Lower lobe of right lung (tissue), 2 donors: ENCODE results near the gene SLITRK5. TPM values are rescaled to one million over a fixed set of nuclear protein-coding genes. Genes with fewer than 3 reads are reported as not detected.

Experiments
- ATAC-seq, 2 donors: fragments of 200-7000 bp; cut with Tn5 transposase; one replicate each; pipeline ENCODE4 v1.9.1; 2020 to 2022; ENCODE audit warnings: mild to moderate bottlenecking in 2 of 2, moderate library complexity in 2 of 2
- DNase-seq: peaks from one replicate; pipeline ENCODE4 v3.0.0-alpha.2; 2020
- H3K27ac ChIP-seq: fragments of 200-600 bp; one replicate; pipeline ENCODE4 v1.8.0; 2022
- H3K27me3 ChIP-seq: fragments of 200-600 bp; one replicate; pipeline ENCODE4 v1.8.0; 2022; ENCODE audit warnings: low read depth
- H3K36me3 ChIP-seq: fragments of 200-600 bp; one replicate; pipeline ENCODE4 v1.8.0; 2022; ENCODE audit warnings: mild to moderate bottlenecking
- H3K4me1 ChIP-seq: fragments of 200-600 bp; one replicate; pipeline ENCODE4 v1.8.0; 2022
- H3K4me3 ChIP-seq: fragments of 200-600 bp; one replicate; pipeline ENCODE4 v1.8.0; 2022; ENCODE audit warnings: mild to moderate bottlenecking
- H3K9me3 ChIP-seq: fragments of 200-600 bp; one replicate; pipeline ENCODE4 v1.8.0; 2022
- intact Hi-C: fragments of 100-400 bp; cut with DNase I; formaldehyde crosslinking; loops from one replicate; pipeline ENCODE4 v1.11.0; 2022
- total RNA-seq: library from RNA; stranded (reverse); fragmentation: NEBNext Ultra II Directional; extraction: Animal tissue kit (Norgen Biotek cat#: 25700); gene quantifications from one replicate; pipeline ENCODE4 v1.2.1, GENCODE V29; 2021
- TF ChIP-seq, protein P1 (sequence below): fragments of 200-600 bp; IDR thresholded peaks from one replicate; pipeline ENCODE4 v1.8.0; 2022; ENCODE audit warnings: antibody characterized with exemption, mild to moderate bottlenecking
- donor health status: DM: no; HTN: yes; CAD: no; lungs with severe emphysema.

SLITRK5 gene
- total RNA-seq, 1 donor from 2014 or later: 0.24 TPM

DNA sequence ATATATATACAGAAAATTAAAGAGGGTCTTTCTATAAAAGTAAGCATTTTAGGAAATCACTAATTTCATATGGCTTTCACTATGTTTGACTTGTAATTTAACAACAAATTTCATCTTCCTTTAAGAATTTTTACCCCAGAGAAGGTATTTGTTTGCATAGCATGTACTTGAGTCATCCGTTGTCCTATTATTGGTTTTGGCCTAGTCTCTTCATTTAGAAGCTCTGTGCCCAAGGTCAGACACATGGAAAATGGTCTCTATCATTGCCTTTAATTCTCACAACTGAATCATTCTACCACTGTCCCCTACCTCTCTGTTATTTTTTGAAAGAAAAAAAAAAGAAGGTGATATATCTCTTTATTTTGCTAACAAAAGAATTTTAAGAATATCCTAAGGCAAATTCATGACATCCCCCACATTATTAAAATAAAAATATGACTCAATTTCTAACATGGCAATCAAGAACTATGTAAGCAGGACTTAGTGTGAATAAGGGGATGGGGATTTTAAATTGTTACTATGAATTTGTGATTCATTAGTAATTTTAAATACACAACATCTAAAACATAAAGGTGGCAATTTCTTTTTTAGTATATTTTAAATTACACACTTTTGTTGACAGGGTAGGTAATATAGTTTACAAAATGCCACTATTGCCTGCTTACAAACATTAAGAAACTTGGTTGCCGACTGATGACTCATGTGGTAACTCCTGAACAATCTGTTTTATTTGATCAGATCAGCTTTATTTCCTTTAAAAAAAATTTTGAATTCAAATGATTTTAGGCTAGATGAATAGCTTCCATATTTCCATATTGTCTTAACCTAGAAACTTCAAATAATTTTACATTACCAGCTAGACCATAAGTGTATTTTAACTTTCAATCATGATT lies 13.9 kb downstream of the SLITRK5 start:
- intact Hi-C loops: no loop called here
- no peaks in the 10 kb centered on the region for H3K9me3 ChIP-seq
- no peak for DNase-seq
- H3K27me3 ChIP-seq: no peaks in the 10 kb centered on the region
- H3K36me3 ChIP-seq: no peaks in the 10 kb centered on the region
- H3K27ac ChIP-seq: no peak overlapping the region
- ATAC-seq: no peak
- TF ChIP-seq, protein P1, sequence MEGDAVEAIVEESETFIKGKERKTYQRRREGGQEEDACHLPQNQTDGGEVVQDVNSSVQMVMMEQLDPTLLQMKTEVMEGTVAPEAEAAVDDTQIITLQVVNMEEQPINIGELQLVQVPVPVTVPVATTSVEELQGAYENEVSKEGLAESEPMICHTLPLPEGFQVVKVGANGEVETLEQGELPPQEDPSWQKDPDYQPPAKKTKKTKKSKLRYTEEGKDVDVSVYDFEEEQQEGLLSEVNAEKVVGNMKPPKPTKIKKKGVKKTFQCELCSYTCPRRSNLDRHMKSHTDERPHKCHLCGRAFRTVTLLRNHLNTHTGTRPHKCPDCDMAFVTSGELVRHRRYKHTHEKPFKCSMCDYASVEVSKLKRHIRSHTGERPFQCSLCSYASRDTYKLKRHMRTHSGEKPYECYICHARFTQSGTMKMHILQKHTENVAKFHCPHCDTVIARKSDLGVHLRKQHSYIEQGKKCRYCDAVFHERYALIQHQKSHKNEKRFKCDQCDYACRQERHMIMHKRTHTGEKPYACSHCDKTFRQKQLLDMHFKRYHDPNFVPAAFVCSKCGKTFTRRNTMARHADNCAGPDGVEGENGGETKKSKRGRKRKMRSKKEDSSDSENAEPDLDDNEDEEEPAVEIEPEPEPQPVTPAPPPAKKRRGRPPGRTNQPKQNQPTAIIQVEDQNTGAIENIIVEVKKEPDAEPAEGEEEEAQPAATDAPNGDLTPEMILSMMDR: no peak
- H3K4me1 ChIP-seq: no peaks in the 10 kb centered on the region
- no peak overlapping the region for H3K4me3 ChIP-seq

- TF ChIP-seq, protein P1: no peak
- Histone ChIP-seq H3K36me3 (no peaks in the 10 kb centered on the region), H3K27me3 (no peaks in the 10 kb centered on the region), H3K4me1 (no peaks in the 10 kb centered on the region), H3K9me3 (no peaks in the 10 kb centered on the region), H3K4me3 (no peak overlapping the region), H3K27ac (no peak overlapping the region)
- DNase-seq (no peak), ATAC-seq (no peak)
- intact Hi-C loops: no loop called here
Observed at GRCh38 chr13:87696458-87696857, 25.3 kb downstream of the SLITRK5 start.

DNA sequence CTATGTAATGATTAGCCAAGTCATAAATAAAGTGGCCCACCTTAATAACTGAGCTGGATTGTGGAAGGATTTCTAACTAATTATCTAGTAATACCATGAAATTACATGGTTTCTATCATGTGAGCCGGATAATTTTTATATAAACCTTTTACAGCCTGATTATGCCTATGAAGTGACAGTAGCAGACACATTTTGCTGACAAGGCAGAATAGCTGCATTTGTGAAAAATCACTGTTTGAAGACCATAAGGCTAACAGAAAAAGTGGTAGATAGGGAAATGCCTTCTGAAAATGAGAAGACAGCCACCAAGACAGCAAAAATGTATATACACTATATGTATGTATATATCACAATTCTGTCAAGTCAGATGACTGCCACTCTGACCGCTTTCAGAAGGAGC lies 27.1 kb downstream of the SLITRK5 start:
- Histone ChIP-seq H3K36me3 (no peaks in the 10 kb centered on the region), H3K9me3 (no peaks in the 10 kb centered on the region), H3K27me3 (no peaks in the 10 kb centered on the region), H3K4me1 (no peaks in the 10 kb centered on the region), H3K4me3 (no peak overlapping the region), H3K27ac (no peak overlapping the region)
- TF ChIP-seq, protein P1: no peak
- intact Hi-C loops: no loop called here
- ATAC-seq (no peak), DNase-seq (no peak)

- H3K27me3 ChIP-seq: no peaks in the 10 kb centered on the region
- no peak overlapping the region for H3K4me3 ChIP-seq
- H3K9me3 ChIP-seq: no peaks in the 10 kb centered on the region
- no peaks in the 10 kb centered on the region for H3K36me3 ChIP-seq
- intact Hi-C loops: no loop called here
- H3K27ac ChIP-seq: no peak overlapping the region
- no peak for ATAC-seq
- H3K4me1 ChIP-seq: no peaks in the 10 kb centered on the region
- no peak for DNase-seq
- TF ChIP-seq, protein P1: no peak
Observed at GRCh38 chr13:87709947-87710346, 38.8 kb downstream of the SLITRK5 start.

DNA sequence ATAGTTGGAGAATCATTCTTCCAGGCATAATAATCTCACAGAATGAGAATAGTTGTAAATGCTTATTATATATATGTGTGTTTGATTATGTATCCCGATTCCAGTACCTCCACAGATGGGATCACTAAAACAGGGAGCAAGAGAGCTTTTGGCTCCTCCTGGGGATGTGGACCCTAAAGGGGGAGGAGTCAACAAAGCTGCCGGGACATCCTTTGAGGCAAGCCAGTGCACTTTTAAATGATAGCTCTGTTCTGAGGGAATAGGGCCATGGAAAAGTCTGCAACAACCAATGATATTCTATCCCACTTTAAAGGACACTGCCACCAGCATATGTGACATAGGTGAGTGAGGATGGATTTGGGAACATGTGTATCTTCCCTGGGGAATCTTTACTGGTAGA lies 40.8 kb downstream of the SLITRK5 start:
- Histone ChIP-seq H3K27ac (no peak overlapping the region), H3K4me3 (no peak overlapping the region), H3K36me3 (no peaks in the 10 kb centered on the region), H3K4me1 (no peaks in the 10 kb centered on the region), H3K9me3 (no peaks in the 10 kb centered on the region), H3K27me3 (no peaks in the 10 kb centered on the region)
- ATAC-seq (no peak), DNase-seq (no peak)
- intact Hi-C loops: no loop called here
- TF ChIP-seq, protein P1: no peak
